HCT116 (cell line): ENCODE data around the gene ESYT1. TPM values are rescaled to one million over a fixed set of nuclear protein-coding genes. Genes with fewer than 3 reads are reported as not detected.

ENCODE experiments used
- ATAC-seq: fragments of 200-7000 bp; cut with Tn5 transposase; 2 replicates; pipeline ENCODE4 v1.9.1; 2020; ENCODE audit warnings: mild to moderate bottlenecking, moderate library complexity
- BruUV-seq: library from RNA; stranded (reverse); fragments of 400-500 nt; replicated peaks from 2 replicates; lab custom pipeline; 2021; lab: Mats Ljungman, UMichigan
- CTCF ChIA-PET: fragments of 300-600 bp; sonication (Branson Sonifier 250); formaldehyde crosslinking; loops from one replicate; lab custom pipeline; 2021; ENCODE audit warnings: antibody characterized with exemption; lab: Charles Lee
- POLR2A ChIA-PET: fragments of 300-600, 350-600 bp; sonication (Branson Sonifier 250); formaldehyde crosslinking; loops from one replicate; lab custom pipeline; 2021; ENCODE audit warnings: antibody characterized with exemption; lab: Charles Lee
- RAD21 ChIA-PET, 2 experiments: fragments of 300-600 bp; sonication (Branson Sonifier 250); formaldehyde crosslinking; loops; one replicate each; lab custom pipeline; 2023; ENCODE audit warnings: low total read pairs in 2 of 2; ENCODE audit not compliant: uncharacterized antibody in 2 of 2, unreplicated experiment in 2 of 2, low non-redundant PET in 1 of 2; lab: Charles Lee
- DNase-seq: peaks from one replicate; pipeline ENCODE4 v3.0.0-alpha.2; 2010; ENCODE audit warnings: low read depth, low spot score
- H2AFZ ChIP-seq: fragments of 200-600 bp; shearing (Covaris generic), sonication (generic); 2 replicates; pipeline ENCODE4 v1.6.1; 2017; ENCODE audit warnings: low read depth, mixed run types, mixed read lengths, antibody characterized with exemption, low read length; ENCODE audit not compliant: poor library complexity, severe bottlenecking
- H3K27ac ChIP-seq: 2 replicates; pipeline ENCODE4 v1.5.1; 2012; ENCODE audit warnings: low read depth, low read length
- H3K27me3 ChIP-seq: fragments of 200-600 bp; sonication (generic); 2 replicates; pipeline ENCODE4 v1.6.1; 2016; ENCODE audit warnings: mixed run types, low read length, mixed read lengths; ENCODE audit not compliant: insufficient read depth
- H3K36me3 ChIP-seq, 2 experiments: fragments of 200-500 bp in 1 of 2; fragments of 200-600 bp in 1 of 2; sonication (Bioruptor generic) in 1 of 2; sonication (generic) in 1 of 2; 2 replicates each; pipeline versions ENCODE4 v1.5.1 to v1.6.1; 2014 to 2016; ENCODE audit warnings: low read length in 2 of 2, inconsistent platforms in 1 of 2, mixed read lengths in 1 of 2, mixed run types in 1 of 2; ENCODE audit not compliant: insufficient read depth in 2 of 2, control insufficient read depth in 1 of 2
- H3K4me1 ChIP-seq, 2 experiments: fragments of 200-600 bp in 1 of 2; sonication (generic) in 1 of 2; 2 replicates each; pipeline versions ENCODE4 v1.5.1 to v1.6.1; 2012 to 2017; ENCODE audit warnings: low read length in 2 of 2, inconsistent platforms in 1 of 2, mild to moderate bottlenecking in 1 of 2, mixed read lengths in 1 of 2, mixed run types in 1 of 2, moderate library complexity in 1 of 2; ENCODE audit not compliant: insufficient read depth in 2 of 2, control insufficient read depth in 1 of 2
- H3K4me2 ChIP-seq: fragments of 200-600 bp; sonication (generic); 2 replicates; pipeline ENCODE4 v1.6.1; 2017; ENCODE audit warnings: mixed run types, low read length, mixed read lengths
- H3K4me3 ChIP-seq, 2 experiments: fragments of 200-600 bp in 1 of 2; sonication (generic) in 1 of 2; replicated peaks in 1 of 2; 2 replicates each; pipeline ENCODE4 v1.5.1; 2011 to 2016; ENCODE audit warnings: low read length in 2 of 2, control low read depth in 1 of 2, low read depth in 1 of 2, mild to moderate bottlenecking in 1 of 2, mixed read lengths in 1 of 2, mixed run types in 1 of 2
- H3K79me2 ChIP-seq: fragments of 200-600 bp; sonication (generic); 2 replicates; pipeline ENCODE4 v1.6.1; 2017; ENCODE audit warnings: mild to moderate bottlenecking, mixed run types, low read length, moderate library complexity, mixed read lengths; ENCODE audit not compliant: insufficient read depth
- H3K9ac ChIP-seq: fragments of 200-600 bp; sonication (generic); 2 replicates; pipeline ENCODE4 v1.6.1; 2016; ENCODE audit warnings: low read length, mixed read lengths
- H3K9me2 ChIP-seq: fragments of 200-600 bp; sonication (generic), shearing (Covaris generic); 2 replicates; pipeline ENCODE4 v1.6.1; 2017; ENCODE audit warnings: mixed run types, mild to moderate bottlenecking, moderate library complexity; ENCODE audit not compliant: insufficient read depth
- H3K9me3 ChIP-seq, 2 experiments: fragments of 200-500 bp in 1 of 2; fragments of 200-600 bp in 1 of 2; sonication (Bioruptor generic) in 1 of 2; sonication (generic) in 1 of 2; 2 replicates each; pipeline ENCODE4 v1.6.1; 2014 to 2017; ENCODE audit warnings: low read length in 2 of 2, mixed read lengths in 2 of 2, inconsistent platforms in 1 of 2, low read depth in 1 of 2, mild to moderate bottlenecking in 1 of 2, mixed run types in 1 of 2, moderate library complexity in 1 of 2; ENCODE audit not compliant: control insufficient read depth in 1 of 2, insufficient read depth in 1 of 2
- H4K20me1 ChIP-seq: fragments of 200-600 bp; sonication (generic), shearing (Covaris generic); 2 replicates; pipeline ENCODE4 v1.6.1; 2017; ENCODE audit warnings: mixed run types, mild to moderate bottlenecking, moderate library complexity; ENCODE audit not compliant: insufficient read depth
- CEBPB ChIP-seq: IDR thresholded peaks from 2 replicates; pipeline ENCODE4 v1.6.1; 2012; ENCODE audit warnings: low read depth
- EZH2 ChIP-seq: fragments of 200-600 bp; sonication (generic); IDR thresholded peaks from 2 replicates; pipeline ENCODE4 v1.6.1; 2017; ENCODE audit warnings: antibody characterized with exemption, mixed run types
- POLR2A ChIP-seq: IDR thresholded peaks from 2 replicates; pipeline ENCODE4 v1.7.0; 2011; ENCODE audit warnings: borderline replicate concordance; ENCODE audit not compliant: insufficient read depth, insufficient read length; ENCODE audit errors: extremely low read depth
- POLR2AphosphoS5 ChIP-seq: IDR thresholded peaks from 2 replicates; pipeline ENCODE4 v1.6.1; 2011; ENCODE audit warnings: mild to moderate bottlenecking, low read depth, low read length, moderate library complexity
- SRF ChIP-seq: IDR thresholded peaks from 2 replicates; pipeline ENCODE4 v1.6.1; 2012; ENCODE audit warnings: low read depth
- YY1 ChIP-seq: IDR thresholded peaks from 2 replicates; pipeline ENCODE4 v1.6.1; 2011; ENCODE audit warnings: low read length, low read depth, moderate library complexity, mild to moderate bottlenecking; ENCODE audit not compliant: insufficient replicate concordance; ENCODE audit errors: extremely low read depth
- intact Hi-C: fragments of 100-400 bp; cut with micrococcal nuclease; formaldehyde crosslinking; loops from 2 replicates; pipeline ENCODE4 v1.10.0; 2022
- total RNA-seq: library from RNA; stranded (reverse); gene quantifications from one replicate; pipeline ENCODE4 v1.2.1, GENCODE V29; 2021; ENCODE audit not compliant: unreplicated experiment
- TF ChIP-seq, protein P1 (sequence below): IDR thresholded peaks from 2 replicates; pipeline ENCODE4 v1.6.1; 2012

The ESYT1 gene
- total RNA-seq, 1 experiment from 2014 or later, result 80.9 TPM

DNA sequence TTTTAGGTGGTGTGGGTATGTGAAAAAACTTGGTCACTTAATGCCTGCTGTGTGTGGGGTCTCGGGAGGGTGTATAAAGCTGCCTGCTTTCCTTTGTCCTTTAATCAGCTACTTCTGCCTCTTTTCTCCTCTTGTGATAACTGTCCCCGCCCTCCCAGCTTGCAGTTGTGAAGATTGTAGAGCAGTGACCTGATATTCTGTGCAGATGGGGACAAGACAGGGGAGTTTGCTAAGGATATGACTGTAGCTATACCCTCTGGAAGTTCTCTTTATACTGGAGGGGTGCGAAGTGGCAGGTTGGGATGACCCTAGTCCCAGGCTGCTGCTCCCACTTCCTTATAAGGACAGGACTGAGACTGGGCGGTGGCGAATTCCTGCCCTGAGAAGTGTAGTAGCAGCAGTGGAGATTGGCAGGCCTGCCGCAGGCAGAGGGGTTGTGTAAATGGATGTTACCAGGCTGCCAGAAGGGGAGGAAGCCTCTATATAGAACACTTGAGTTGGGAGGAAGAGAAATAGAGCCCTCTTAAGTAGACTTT, 30.9 kb downstream of the ESYT1 start:
- H3K4me1 ChIP-seq, result peaks cover 12 to 24% of the 10 kb centered on the region in 2 experiments
- H3K9me3 ChIP-seq, result no peaks in the 10 kb centered on the region
- ChIA-PET POLR2A (interaction anchor here (1.3 to 1.8 kb wide), 2 partner anchors 31 to 41 kb away, joined by 5 to 7 read pairs; partner anchors contain the start of genes ESYT1 and ZC3H10), CTCF (interaction anchor here (1.1 to 1.4 kb wide), 2 partner anchors 31 to 41 kb away, joined by 4 to 5 read pairs; partner anchors contain the start of genes SMARCC2 and ZC3H10), RAD21 (no interaction called here)
- peak overlapping the region; percentile 85 for H3K27ac ChIP-seq
- H3K9me2 ChIP-seq, result no peaks in the 10 kb centered on the region
- peaks cover 35 to 48% of the 10 kb centered on the region in 2 experiments; a peak in 3 of 4 replicates for H3K36me3 ChIP-seq
- peak overlapping the region; percentile 78 to 96 for H3K4me3 ChIP-seq
- no peaks in the 10 kb centered on the region for H3K27me3 ChIP-seq
- BruUV-seq, result TSS peak; percentile 67
- H2AFZ ChIP-seq, result no peak overlapping the region
- H4K20me1 ChIP-seq, result no peaks in the 10 kb centered on the region
- peak overlapping the region; percentile 96 for H3K4me2 ChIP-seq
- no peak for TF ChIP-seq POLR2A
- no peak for TF ChIP-seq CEBPB
- no peak for TF ChIP-seq EZH2
- no peak for TF ChIP-seq YY1
- intact Hi-C loops, result loop anchor here (2.0 kb wide), 1 partner anchor 40 kb away; the partner anchor contains the start of gene ZC3H10
- ATAC-seq, result peak; percentile 55
- H3K9ac ChIP-seq, result peak overlapping the region; percentile 99
- DNase-seq, result no peak
- H3K79me2 ChIP-seq, result peaks cover 43% of the 10 kb centered on the region

DNA sequence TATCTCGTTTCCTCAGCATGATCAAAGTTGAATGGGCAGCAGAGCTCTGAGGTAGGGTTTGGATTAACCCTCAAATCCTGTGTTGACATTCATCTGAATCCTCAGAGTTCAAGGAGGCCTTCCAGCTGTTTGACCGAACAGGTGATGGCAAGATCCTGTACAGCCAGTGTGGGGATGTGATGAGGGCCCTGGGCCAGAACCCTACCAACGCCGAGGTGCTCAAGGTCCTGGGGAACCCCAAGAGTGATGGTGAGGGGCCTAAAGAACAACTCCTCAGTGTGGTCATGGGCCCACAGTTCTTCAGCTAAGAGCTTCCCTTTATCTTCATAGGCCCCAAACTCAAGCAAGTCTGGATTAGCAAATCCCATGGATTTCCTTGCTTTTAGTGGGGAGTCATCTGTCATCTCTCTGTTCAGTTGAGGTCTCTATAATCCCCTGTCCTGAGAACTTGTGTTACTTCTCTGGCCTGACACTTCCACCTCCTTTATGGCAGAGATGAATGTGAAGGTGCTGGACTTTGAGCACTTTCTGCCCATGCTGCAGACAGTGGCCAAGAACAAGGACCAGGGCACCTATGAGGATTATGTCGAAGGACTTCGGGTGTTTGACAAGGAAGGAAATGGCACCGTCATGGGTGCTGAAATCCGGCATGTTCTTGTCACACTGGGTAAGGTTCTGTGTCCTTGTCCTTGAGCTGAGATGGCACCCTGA, 31.6 kb downstream of the ESYT1 start:
- CTCF ChIA-PET, result interaction anchor here (0.9 to 1.4 kb wide), 3 partner anchors 30 to 42 kb away, joined by 3 to 5 read pairs (median 4); partner anchors contain the start of genes SMARCC2 and ZC3H10

More for the DNA sequence above, 31.6 kb downstream of the ESYT1 start:
- Histone ChIP-seq H3K27ac (peak overlapping the region; percentile 85), H2AFZ (no peak overlapping the region), H3K36me3 (peaks cover 41 to 50% of the 10 kb centered on the region in 2 experiments; a peak in 3 of 4 replicates), H3K4me1 (peaks cover 12 to 24% of the 10 kb centered on the region in 2 experiments), H3K9me3 (no peaks in the 10 kb centered on the region), H3K9ac (peak overlapping the region; percentile 99), H3K79me2 (peaks cover 43% of the 10 kb centered on the region), H3K4me2 (peak overlapping the region; percentile 96), H3K27me3 (no peaks in the 10 kb centered on the region), H3K9me2 (no peaks in the 10 kb centered on the region), H3K4me3 (peak overlapping the region; percentile 78 to 96), H4K20me1 (no peaks in the 10 kb centered on the region)
- no TSS peak for BruUV-seq
- TF ChIP-seq SRF (no peak), POLR2AphosphoS5 (peak; percentile 16), CEBPB (no peak)
- TF ChIP-seq, protein P1, sequence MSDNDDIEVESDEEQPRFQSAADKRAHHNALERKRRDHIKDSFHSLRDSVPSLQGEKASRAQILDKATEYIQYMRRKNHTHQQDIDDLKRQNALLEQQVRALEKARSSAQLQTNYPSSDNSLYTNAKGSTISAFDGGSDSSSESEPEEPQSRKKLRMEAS, result no peak
- no peak for DNase-seq
- no peak for ATAC-seq
- RAD21 ChIA-PET, result no interaction called here
- intact Hi-C loops, result loop anchor here (2.0 kb wide), 1 partner anchor 41 kb away; the partner anchor contains the start of gene ZC3H10
- POLR2A ChIA-PET, result interaction anchor here (1.3 to 1.8 kb wide), 2 partner anchors 32 to 42 kb away, joined by 5 to 7 read pairs; partner anchors contain the start of genes ESYT1 and ZC3H10
